A673 (cell line): ENCODE results near the gene TASOR2.

Experiments
- CTCF ChIP-seq: fragments of 300-800, 200-600 bp; sonication (generic); conservative IDR thresholded peaks from 2 replicates; pipeline ENCODE4 v1.5.1; 2017; ENCODE audit warnings: low read depth, mild to moderate bottlenecking, antibody characterized with exemption, low read length, moderate library complexity, mixed read lengths
- EZH2 ChIP-seq: fragments of 200-600 bp; sonication (generic); IDR thresholded peaks from 2 replicates; pipeline ENCODE4 v1.6.1; 2017; ENCODE audit warnings: borderline replicate concordance, low read depth, mild to moderate bottlenecking, mixed read lengths, antibody characterized with exemption, low read length; ENCODE audit not compliant: poor library complexity, severe bottlenecking

DNA sequence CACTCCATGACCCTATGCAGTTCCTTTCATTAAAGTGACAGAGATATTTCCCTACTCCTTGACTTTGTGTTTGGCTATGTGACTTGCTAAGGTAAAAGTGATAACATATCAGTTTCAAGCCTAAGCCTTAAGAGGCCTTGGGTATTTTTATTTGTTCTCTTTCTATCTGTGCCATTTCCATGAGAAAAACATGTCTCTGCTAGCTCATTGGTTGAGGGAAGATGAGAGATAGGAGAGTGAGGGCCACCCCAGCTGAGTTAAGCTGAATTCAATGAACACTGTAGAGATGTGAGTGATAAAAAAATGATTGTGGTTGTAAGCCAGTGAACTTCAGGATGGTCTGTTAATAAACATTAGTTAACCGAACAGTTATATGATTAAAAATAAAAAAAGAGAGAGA, 13.4 kb downstream of the TASOR2 start:
- TF ChIP-seq CTCF (no peak), EZH2 (no peak)
